Stimulated activated CD4-positive, alpha-beta T cell treated with anti-CD3 and anti-CD28 coated beads, Interleukin-2, amount 100 ng/mL, for 4 hours (primary cell): ENCODE measurements around the gene CEBPZOS.
"Not testable (repeated sequence)": the region's sequence is repeated elsewhere in the genome, so short reads cannot be mapped to it uniquely, and the experiment has no call there.

ENCODE experiments used
- DNase-seq: peaks from one replicate; pipeline ENCODE4 v3.0.0-alpha.2; 2020; ENCODE audit warnings: low read depth

Gene CEBPZOS

GRCh38 chr2:37191253-37191652 is 5.0 kb upstream of the CEBPZOS start:
- DNase-seq: no peak

GRCh38 chr2:37191747-37192146 is 4.5 kb upstream of the CEBPZOS start:
- DNase-seq: no peak

GRCh38 chr2:37192551-37192950 is 3.7 kb upstream of the CEBPZOS start:
- DNase-seq: no peak

GRCh38 chr2:37195862-37196319 is 405 bp upstream of the CEBPZOS start:
- not testable (repeated sequence) for DNase-seq

- DNase-seq: no peak
These were observed 2.4 kb downstream of the CEBPZOS start for GRCh38 chr2:37198681-37199065.

GRCh38 chr2:37201208-37201607 is 4.9 kb downstream of the CEBPZOS start:
- DNase-seq: no peak

GRCh38 chr2:37201766-37202165 is 5.5 kb downstream of the CEBPZOS start:
- DNase-seq: peak; percentile 25

GRCh38 chr2:37203708-37204107 is 7.4 kb downstream of the CEBPZOS start:
- DNase-seq: no peak

- DNase-seq: not testable (repeated sequence)
These were observed 8.9 kb downstream of the CEBPZOS start for GRCh38 chr2:37205071-37205661.

- no peak for DNase-seq
These were observed 9.5 kb downstream of the CEBPZOS start for GRCh38 chr2:37205689-37206341.

- not testable (repeated sequence) for DNase-seq
These were observed 10.5 kb downstream of the CEBPZOS start for GRCh38 chr2:37206760-37207159.

GRCh38 chr2:37211212-37211611 is 14.9 kb downstream of the CEBPZOS start:
- DNase-seq: no peak

GRCh38 chr2:37211939-37212338 is 15.6 kb downstream of the CEBPZOS start:
- DNase-seq: no peak

- no peak for DNase-seq
These were observed 19.0 kb downstream of the CEBPZOS start for GRCh38 chr2:37215250-37215649.

- no peak for DNase-seq
These were observed 22.8 kb downstream of the CEBPZOS start for GRCh38 chr2:37219046-37219445.

- DNase-seq: no peak
These were observed 26.8 kb downstream of the CEBPZOS start for GRCh38 chr2:37223131-37223530.

- no peak for DNase-seq
These were observed 27.8 kb downstream of the CEBPZOS start for GRCh38 chr2:37224063-37224462.

GRCh38 chr2:37225129-37225528 is 28.8 kb downstream of the CEBPZOS start:
- DNase-seq: not testable (repeated sequence)

- DNase-seq: no peak
These were observed 30.6 kb downstream of the CEBPZOS start for GRCh38 chr2:37226863-37227262.

GRCh38 chr2:37228788-37229187 is 32.5 kb downstream of the CEBPZOS start:
- no peak for DNase-seq

GRCh38 chr2:37230581-37230980 is 34.3 kb downstream of the CEBPZOS start:
- DNase-seq: no peak

- peak; percentile 82 for DNase-seq
These were observed 35.2 kb downstream of the CEBPZOS start, which contains the start of the genes CEBPZ and NDUFAF7 for GRCh38 chr2:37231241-37232130. Gene CEBPZ (minus strand): TSS chr2:37231596. CDS start chr2:37231567, 29 bp downstream. Gene NDUFAF7 (plus strand): TSS chr2:37231658. CDS start chr2:37231706, 48 bp downstream.
